Suprapubic skin (tissue), 4 donors: ENCODE data around the gene CD4.

Experiments
- EP300 ChIP-seq: sonication (generic); formaldehyde crosslinking; IDR thresholded peaks from one replicate; pipeline ENCODE4 v1.6.1; 2017; ENCODE audit warnings: antibody characterized with exemption
- POLR2A ChIP-seq, 2 donors: fragments of 450-650 bp; IDR thresholded peaks; one replicate each; pipeline ENCODE4 v1.6.1; 2017; ENCODE audit warnings: antibody characterized with exemption in 2 of 2, mild to moderate bottlenecking in 2 of 2, moderate library complexity in 2 of 2
- POLR2AphosphoS5 ChIP-seq, 3 donors: sonication (generic); formaldehyde crosslinking; IDR thresholded peaks; one replicate each; pipeline ENCODE4 v1.6.1; 2017; ENCODE audit warnings: antibody characterized with exemption in 3 of 3
- TF ChIP-seq, protein P1 (sequence below), 2 donors: fragments of 200-600 bp in 1 of 2; fragments of 450-650 bp in 1 of 2; sonication (generic) in 1 of 2; IDR thresholded peaks; one replicate each; pipeline ENCODE4 v1.5.1; 2016 to 2019; ENCODE audit warnings: antibody characterized with exemption in 2 of 2, mild to moderate bottlenecking in 1 of 2, moderate library complexity in 1 of 2

DNA sequence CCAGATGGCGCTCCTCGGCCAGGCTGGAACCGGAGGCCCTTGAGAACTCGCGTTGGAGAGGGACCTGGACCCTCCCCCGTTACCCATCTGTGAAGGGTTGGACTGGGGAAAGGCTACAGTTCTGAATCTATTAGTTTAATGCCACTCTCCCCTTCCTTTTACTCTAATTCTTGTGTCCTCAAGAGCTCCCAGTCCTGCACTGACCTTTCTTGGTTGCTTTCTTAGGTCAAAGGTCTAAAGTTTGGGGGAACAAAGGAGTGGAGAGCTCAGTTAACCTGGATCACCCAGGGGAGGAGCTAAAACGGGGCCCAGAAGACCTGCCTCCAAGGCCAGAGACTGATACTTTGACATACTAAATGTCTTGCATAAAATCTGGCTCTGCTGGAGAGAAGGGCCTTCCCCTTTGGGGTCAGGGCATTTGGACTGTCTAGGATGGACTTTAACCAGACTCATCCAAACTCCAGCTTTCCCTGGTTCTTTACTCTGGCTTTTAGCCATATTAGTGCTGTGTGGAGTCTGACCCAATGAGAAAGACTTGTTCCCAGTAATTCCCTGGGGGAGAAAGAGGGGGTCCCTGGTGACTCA, 35.5 kb upstream of the CD4 start:
- TF ChIP-seq EP300 (no peak), POLR2AphosphoS5 (IDR thresholded peaks at IDR 0.05) (peak in 1 of 3 donors; percentile 5), POLR2A (IDR thresholded peaks at IDR 0.05) (no peak)
- TF ChIP-seq, protein P1, sequence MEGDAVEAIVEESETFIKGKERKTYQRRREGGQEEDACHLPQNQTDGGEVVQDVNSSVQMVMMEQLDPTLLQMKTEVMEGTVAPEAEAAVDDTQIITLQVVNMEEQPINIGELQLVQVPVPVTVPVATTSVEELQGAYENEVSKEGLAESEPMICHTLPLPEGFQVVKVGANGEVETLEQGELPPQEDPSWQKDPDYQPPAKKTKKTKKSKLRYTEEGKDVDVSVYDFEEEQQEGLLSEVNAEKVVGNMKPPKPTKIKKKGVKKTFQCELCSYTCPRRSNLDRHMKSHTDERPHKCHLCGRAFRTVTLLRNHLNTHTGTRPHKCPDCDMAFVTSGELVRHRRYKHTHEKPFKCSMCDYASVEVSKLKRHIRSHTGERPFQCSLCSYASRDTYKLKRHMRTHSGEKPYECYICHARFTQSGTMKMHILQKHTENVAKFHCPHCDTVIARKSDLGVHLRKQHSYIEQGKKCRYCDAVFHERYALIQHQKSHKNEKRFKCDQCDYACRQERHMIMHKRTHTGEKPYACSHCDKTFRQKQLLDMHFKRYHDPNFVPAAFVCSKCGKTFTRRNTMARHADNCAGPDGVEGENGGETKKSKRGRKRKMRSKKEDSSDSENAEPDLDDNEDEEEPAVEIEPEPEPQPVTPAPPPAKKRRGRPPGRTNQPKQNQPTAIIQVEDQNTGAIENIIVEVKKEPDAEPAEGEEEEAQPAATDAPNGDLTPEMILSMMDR (IDR thresholded peaks at IDR 0.05) = peak; percentile 91 to 92
